MV-4-11 (cell line): ENCODE data around the gene SZRD1.
A peak's percentile ranks its signal among the peaks of the same experiment; 100 is the strongest.
"Not testable (repeated sequence)": the region's sequence is repeated elsewhere in the genome, so short reads cannot be mapped to it uniquely, and the experiment has no call there.

Experiments used
- DNase-seq: peaks from one replicate; lab custom pipeline; 2025; lab: John Stamatoyannopoulos, UW

Gene SZRD1, protein sequence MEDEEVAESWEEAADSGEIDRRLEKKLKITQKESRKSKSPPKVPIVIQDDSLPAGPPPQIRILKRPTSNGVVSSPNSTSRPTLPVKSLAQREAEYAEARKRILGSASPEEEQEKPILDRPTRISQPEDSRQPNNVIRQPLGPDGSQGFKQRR

DNA sequence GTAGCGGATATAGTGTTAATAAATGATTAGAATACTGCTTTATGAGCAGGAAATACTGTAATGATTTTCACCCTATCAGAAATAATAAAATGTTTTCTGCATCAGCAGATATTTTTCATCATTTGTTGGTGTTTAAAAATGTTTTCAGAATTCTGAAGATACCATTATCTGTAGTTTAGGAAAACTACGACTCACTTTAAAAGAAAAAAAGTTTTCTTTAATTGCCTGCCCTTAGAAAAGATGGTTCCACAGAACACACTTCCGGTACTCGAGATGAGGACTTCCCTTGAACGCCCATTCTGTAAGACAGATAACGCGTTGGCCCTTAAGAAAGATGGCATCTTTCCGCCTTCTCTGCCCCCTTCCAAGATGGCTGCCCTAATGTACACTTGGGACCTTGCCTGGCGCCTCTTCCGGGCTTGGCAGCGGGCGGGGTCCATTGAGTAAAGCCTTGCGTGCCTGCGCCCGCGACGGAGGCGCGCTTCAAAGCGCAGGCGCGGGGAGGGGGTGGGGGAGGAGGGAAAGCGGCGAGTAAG, at the start of gene SZRD1:
TSS of gene SZRD1 (plus strand) at position 521 of the 536 bp plus-strand sequence. CDS start 16 bp downstream, outside the sequence.
- peak; percentile 99 for DNase-seq

GRCh38 chr1:16318555-16318954, 48.5 kb upstream of the SZRD1 start:
- no peak for DNase-seq

DNA sequence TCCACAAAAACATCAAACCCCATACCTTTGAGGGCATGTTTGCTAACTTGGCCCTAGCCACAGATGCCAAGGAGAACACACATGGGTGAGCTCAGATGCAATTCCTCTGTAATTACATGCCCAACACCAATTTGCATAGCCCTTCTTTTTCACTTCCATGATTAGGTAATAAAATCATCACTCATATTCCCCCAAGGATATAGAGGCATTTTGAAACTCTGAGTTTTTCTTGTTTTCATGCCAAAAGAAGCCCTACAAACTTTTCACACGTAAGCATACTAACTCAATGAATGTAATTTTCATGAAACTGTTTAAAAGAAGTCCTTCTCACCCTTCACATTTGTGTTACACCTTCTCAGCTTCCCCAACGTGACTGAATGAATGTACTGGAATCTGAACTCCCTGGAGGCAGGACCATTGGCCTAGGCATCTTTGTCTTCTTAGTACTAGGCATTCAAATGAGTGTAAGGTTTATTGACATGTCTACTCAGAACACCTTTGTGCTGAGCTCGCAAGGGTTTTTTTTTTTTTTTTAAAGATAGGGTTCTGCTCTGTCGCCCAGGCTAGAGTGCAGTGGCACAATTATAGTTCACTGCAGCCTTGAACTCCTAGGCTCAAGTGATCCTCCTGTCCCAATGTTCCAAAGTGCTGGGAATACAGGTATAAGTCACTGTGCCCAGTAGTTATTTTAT, 45.7 kb upstream of the SZRD1 start:
- DNase-seq, result no peak

DNA sequence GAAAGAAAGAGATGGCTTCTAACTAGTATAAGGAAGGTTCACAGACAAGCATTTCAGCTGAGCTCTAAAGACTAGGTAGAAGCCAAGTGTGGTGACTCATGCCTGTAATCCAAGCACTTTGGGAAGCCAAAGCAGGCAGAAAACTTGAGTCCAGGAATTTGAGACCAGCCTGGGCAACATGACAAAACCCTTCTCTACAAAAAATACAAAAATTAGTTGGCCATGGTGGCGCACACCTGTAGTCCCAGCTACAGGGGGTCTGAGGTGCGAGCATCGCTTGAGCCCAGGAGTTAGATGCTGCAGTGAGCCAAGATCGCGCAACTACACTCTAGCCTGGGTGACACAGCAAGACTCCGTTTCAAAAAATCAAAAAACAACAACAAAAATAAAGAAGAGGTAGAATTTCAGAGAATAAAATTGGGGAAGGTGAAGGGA, 42.6 kb upstream of the SZRD1 start:
- no peak for DNase-seq

DNA sequence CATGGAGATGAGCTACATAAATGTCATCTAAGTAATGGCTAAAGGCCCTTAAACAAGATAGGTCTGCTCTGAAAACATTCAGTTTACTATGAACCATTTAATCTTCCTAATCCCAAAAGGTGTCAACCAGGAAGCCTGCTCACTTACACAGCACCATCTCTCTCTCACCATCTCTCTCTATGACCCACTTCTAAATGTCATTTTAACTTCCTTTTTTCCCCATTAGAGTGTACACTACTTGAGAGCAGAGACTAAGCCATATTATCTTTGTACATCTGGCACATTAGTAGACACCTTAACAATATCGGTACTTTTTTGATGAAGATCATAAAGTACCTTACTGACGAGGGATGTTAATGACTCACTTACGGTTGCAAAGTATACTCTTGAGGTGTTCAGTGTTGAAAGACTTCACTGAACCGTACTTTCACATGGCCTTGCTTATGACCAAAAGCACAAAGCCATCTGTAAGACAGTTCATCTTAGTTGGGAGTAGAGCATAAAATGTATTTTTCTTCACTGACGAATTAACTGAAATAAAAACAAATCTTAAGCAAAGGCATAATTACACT, 40.1 kb upstream of the SZRD1 start:
- DNase-seq, result peak; percentile 17

GRCh38 chr1:16334655-16335340, 32.2 kb upstream of the SZRD1 start:
- DNase-seq, result no peak

GRCh38 chr1:16338961-16339360, 28.1 kb upstream of the SZRD1 start:
- no peak for DNase-seq

DNA sequence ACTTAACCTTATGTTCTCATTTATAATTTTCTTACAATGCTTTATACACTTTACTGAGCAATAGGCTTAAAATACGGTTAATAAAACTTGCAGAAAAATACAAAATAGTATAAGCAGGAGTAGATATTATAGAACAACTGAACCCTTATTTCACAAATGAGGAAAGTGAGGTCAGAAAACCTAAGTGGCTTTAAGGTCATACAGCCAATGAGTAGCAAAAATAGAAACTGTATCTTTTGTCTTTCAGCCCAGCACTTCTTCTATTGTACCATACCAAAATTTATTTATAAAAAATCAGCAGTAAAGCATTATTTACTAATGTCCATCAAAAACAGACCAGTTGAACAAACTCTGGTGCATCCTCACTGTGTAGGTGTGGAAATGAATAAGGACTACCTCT, 26.4 kb upstream of the SZRD1 start:
- DNase-seq, result no peak

GRCh38 chr1:16342331-16343062, 24.5 kb upstream of the SZRD1 start:
- DNase-seq, result peak; percentile 17

- not testable (repeated sequence) for DNase-seq
Observed at GRCh38 chr1:16343276-16343675, 23.8 kb upstream of the SZRD1 start.

DNA sequence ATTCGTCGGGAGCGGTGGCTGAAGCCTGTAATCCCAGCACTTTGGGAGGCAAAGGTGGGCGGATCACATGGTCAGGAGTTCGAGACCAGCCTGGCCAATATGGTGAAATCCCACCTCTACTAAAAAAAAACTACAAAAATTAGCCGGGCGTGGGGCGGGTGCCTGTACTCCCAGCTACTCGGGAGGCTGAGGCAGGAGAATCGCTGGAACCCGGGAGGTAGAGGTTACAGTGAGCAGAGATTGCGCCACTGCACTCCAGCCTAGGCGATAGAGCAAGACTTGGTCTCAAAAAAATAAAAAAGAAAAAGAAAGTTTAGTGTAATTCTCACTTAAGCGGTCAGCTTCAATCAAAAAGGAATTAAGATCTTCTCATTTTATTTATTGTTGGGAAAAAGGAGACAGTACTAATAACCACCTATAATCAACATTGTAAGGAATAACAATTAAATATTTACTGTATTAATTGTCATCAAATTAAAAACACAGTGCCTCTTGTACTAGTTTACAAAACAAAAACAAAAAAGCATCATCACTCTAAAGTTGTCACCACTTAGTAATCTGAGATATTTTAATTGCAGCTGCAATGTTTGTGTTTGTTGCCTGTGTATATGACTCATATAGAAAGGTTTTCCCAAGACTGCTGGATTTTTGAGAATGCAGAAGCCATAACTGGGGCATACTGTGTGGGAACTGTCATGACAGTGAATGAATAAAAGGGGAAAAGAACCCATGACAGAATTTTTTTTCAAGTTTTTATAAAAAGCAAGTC, 18.4 kb upstream of the SZRD1 start:
- no peak for DNase-seq

DNA sequence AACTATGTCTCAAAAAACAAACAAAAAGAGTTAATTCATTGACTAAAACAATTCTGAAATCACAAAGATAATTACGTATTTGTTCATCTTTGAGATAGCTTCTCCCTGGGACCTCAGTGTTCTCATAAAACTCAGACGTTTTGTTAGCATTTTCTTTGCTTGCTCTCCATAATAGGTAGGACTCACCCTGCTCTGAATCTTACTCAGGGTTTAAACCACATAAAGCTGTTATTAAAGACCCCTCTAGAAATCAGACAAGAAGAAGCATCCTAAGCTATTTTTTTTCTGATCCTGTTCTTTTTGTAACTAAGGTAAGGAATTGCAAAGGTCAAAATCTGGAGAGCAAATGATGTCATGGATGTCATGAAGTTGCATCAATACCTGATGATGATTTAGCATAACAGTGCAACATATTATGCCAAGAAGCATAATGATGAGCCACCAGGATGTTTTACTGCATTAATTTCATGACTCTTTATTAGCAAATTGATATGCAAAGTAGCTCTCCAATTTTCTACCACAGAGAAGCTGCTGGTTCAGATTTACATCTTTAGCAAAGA, 17.1 kb upstream of the SZRD1 start:
- DNase-seq, result no peak

DNA sequence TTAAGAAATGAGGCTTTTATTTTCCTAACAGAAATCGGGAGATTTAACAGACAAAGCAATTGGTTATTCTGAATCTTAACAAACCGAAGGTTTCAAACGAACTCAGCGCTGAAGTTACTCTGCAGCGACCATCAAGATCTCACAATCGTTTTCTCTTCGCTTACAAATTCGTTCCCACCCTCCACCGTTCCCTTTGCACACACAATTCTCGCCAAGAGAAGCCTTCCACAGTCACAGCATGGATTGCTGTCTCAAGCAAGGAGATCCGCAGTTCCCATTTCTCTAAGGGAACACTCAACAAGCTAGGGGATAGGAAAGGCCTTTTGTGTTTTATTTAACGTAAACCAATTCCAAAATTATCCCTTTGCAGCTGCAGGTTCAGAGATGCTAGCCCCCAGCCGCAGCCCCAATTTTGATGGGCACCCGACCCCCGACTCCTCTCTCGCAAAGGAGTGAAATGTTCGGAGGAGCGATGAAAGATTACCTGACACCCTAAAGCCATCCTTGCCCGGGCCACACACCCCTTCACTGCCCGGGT, 15.5 kb upstream of the SZRD1 start:
- DNase-seq, result no peak

DNA sequence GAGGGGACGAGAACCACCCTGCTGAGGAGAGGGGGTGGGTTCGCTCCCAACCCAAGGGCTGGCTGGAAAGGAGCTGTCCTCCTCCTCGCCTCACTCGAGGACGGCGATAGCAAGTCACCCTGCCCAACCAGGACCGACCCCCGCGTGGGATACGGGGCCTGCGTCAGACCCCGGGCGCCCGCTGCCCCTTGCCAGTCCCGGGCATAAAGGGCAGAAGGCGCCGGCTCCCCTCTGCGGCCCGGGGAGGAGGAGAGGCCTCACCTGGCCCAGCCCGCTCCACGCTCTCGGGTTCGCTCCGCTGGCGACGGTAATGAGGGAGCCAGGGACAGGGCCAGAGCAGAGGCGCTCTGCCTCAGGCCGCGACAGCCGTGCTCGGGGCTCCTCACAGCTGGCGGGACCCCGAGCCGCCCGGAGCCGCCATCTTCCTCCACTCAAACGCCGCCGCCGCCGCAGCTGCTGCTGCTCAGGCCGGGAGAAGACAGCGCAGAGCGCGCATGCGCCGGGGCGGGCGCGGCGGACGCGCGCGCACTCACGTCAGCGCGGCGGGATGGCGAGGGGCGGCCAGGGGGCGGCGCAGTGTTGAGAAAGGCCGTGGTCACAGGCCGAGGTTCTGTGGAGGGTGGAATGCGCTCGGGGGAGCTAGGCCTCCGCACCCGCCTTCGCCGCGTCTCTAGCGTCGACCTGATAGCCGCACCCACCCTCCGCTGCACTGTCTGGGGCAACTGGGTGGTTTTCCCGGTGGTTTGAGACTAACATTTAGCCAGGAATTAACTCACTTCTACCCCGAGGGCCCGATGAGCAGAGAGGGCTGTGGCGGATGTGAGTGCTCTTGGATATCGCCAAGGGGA, 14.8 kb upstream of the SZRD1 start, which contains the start of gene FBXO42:
TSS of gene FBXO42 (minus strand) at position 487 of the 848 bp plus-strand sequence. CDS start 37,062 bp downstream, outside the sequence.
- peak; percentile 80 for DNase-seq

DNA sequence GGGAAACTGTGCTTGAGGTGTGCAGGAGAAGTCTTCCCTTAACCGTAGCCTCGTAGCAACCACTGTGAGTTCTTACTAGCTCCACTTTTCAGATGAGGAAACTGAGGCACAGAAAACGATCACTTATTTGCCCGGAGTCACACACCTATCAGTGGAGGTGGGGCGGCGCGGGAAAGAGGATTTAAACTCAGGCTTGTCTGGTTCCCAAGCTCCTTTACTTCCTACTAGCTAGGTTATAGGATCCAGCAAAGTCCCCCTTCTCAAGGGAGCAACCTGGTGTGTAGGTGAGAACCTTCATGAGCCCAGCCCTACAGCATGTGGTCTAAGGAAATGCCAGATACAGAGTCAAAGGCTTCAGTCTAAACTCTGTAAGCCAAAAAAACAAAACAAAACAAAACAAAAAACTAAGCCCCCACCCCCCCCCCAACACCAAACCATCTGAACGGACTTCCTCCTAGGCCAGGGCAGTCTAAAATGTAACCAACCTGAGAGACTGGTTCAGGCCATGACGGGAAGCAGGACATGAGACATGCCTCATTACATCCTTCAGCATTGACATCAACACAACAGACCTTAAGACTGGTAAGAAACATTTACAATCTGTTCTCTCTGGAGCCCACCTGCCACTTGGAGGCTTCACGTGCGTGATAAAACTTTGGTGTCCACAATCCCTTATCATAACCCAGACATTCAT, 14.1 kb upstream of the SZRD1 start:
- DNase-seq, result peak; percentile 10

DNA sequence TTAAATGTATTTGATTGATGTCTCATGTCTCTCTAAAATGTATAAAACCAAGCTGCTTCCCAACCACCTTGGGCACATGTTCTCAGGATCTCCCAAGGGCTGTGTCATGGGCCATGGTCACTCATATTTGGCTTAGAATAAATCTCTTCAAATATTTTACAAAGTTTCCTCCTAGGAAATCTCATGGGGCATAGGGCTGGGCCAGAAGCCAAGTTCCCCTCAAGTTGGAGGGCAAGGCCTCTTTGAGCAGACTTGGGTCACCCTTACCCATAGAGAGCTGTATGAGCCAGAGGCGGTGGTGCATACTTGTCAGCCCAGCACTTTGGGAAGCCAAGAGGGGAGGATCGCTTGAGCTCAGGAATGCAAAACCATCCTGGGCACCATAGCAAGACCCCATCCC, 12.4 kb upstream of the SZRD1 start:
- no peak for DNase-seq

- DNase-seq, result no peak
Observed at GRCh38 chr1:16356867-16357266, 10.2 kb upstream of the SZRD1 start.

- peak; percentile 82 for DNase-seq
Observed at GRCh38 chr1:16365146-16365498, 1.9 kb upstream of the SZRD1 start.
